Measurements from ENCODE around the gene UNC50. TPM values are rescaled to one million over a fixed set of nuclear protein-coding genes. Genes with fewer than 3 reads are reported as not detected.

UNC50 gene
- total RNA-seq, 1 donor from 2014 or later, result 43.0 TPM

- DNase-seq (ENCODE audit: low read depth), result no peak
- no peak overlapping the region for H3K4me3 ChIP-seq (ENCODE audit: low read depth, low read length)
- TF ChIP-seq, protein P1, sequence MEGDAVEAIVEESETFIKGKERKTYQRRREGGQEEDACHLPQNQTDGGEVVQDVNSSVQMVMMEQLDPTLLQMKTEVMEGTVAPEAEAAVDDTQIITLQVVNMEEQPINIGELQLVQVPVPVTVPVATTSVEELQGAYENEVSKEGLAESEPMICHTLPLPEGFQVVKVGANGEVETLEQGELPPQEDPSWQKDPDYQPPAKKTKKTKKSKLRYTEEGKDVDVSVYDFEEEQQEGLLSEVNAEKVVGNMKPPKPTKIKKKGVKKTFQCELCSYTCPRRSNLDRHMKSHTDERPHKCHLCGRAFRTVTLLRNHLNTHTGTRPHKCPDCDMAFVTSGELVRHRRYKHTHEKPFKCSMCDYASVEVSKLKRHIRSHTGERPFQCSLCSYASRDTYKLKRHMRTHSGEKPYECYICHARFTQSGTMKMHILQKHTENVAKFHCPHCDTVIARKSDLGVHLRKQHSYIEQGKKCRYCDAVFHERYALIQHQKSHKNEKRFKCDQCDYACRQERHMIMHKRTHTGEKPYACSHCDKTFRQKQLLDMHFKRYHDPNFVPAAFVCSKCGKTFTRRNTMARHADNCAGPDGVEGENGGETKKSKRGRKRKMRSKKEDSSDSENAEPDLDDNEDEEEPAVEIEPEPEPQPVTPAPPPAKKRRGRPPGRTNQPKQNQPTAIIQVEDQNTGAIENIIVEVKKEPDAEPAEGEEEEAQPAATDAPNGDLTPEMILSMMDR (conservative IDR thresholded peaks at IDR 0.05; ENCODE audit: low read depth, low read length), result no peak
Measured at GRCh38 chr2:98664323-98664722, 55.9 kb downstream of the UNC50 start.

GRCh38 chr2:98665677-98666076 is 57.3 kb downstream of the UNC50 start:
- no peak overlapping the region for H3K4me3 ChIP-seq (ENCODE audit: low read depth, low read length)
- TF ChIP-seq, protein P1 (conservative IDR thresholded peaks at IDR 0.05; ENCODE audit: low read depth, low read length), result no peak
- DNase-seq (ENCODE audit: low read depth), result no peak

Other genes with a start within 250 kb of the UNC50 start
- gene INPP4A, start 163.7 kb upstream of the UNC50 start, total RNA-seq, result 12.2 and 15.1 TPM in 2 replicates
- gene COA5, start 77 bp upstream of the UNC50 start, total RNA-seq, result 9.3 and 16.5 TPM in 2 replicates
- gene MGAT4A, start 122.5 kb downstream of the UNC50 start, total RNA-seq, result 1.5 and 4.4 TPM in 2 replicates